Astrocyte of the cerebellum (primary cell): Measurements from ENCODE around the gene AKT1S1.

Experiments
- DNase-seq: peaks from one replicate; pipeline ENCODE4 v3.0.0-alpha.2; 2011; ENCODE audit warnings: low read depth
- H3K4me3 ChIP-seq: 2 replicates; pipeline ENCODE4 v1.5.1; 2011; ENCODE audit warnings: mild to moderate bottlenecking, low read depth, low read length, moderate library complexity
- CTCF ChIP-seq: IDR thresholded peaks from 2 replicates; pipeline ENCODE4 v1.5.1; 2012; ENCODE audit warnings: low read length, low read depth, moderate library complexity, mild to moderate bottlenecking; ENCODE audit errors: missing control alignments
- in situ Hi-C: cut with HindIII; loops from 2 replicates; pipeline ENCODE4 v1.10.0; 2017; ENCODE audit warnings: low sequenced_read_pairs

AKT1S1 gene

GRCh38 chr19:49888510-49888824 lies 11.3 kb upstream of the AKT1S1 start:
- no peak overlapping the region for H3K4me3 ChIP-seq
- no peak for DNase-seq
- TF ChIP-seq CTCF = no peak
- in situ Hi-C loops = no loop called here

- DNase-seq = no peak
- no peak for TF ChIP-seq CTCF
- in situ Hi-C loops = no loop called here
- H3K4me3 ChIP-seq = no peak overlapping the region
These were observed 10.7 kb upstream of the AKT1S1 start for GRCh38 chr19:49887665-49888509.

GRCh38 chr19:49887037-49887664 lies 10.0 kb upstream of the AKT1S1 start:
- no peak for TF ChIP-seq CTCF
- in situ Hi-C loops = no loop called here
- H3K4me3 ChIP-seq = no peak overlapping the region
- DNase-seq = no peak

- DNase-seq = no peak
- no peak overlapping the region for H3K4me3 ChIP-seq
- in situ Hi-C loops = no loop called here
- no peak for TF ChIP-seq CTCF
These were observed 7.6 kb upstream of the AKT1S1 start for GRCh38 chr19:49884760-49885159.

GRCh38 chr19:49884109-49884508 lies 7.0 kb upstream of the AKT1S1 start:
- DNase-seq = no peak
- in situ Hi-C loops = no loop called here
- H3K4me3 ChIP-seq = no peak overlapping the region
- TF ChIP-seq CTCF = no peak

GRCh38 chr19:49883094-49883493 lies 5.9 kb upstream of the AKT1S1 start:
- no peak overlapping the region for H3K4me3 ChIP-seq
- TF ChIP-seq CTCF = no peak
- in situ Hi-C loops = no loop called here
- no peak for DNase-seq
